NCI-H460 (cell line): Measurements from ENCODE around the gene GNMT. TPM values are rescaled to one million over a fixed set of nuclear protein-coding genes. Genes with fewer than 3 reads are reported as not detected.
"Not testable (repeated sequence)": the region's sequence is repeated elsewhere in the genome, so short reads cannot be mapped to it uniquely, and the experiment has no call there.

Source experiments
- DNase-seq: peaks from one replicate; pipeline ENCODE4 v3.0.0-alpha.2; 2016; ENCODE audit warnings: low read depth; ENCODE audit errors: extremely low read depth
- total RNA-seq: library from RNA; depleted of rRNA; stranded (reverse); fragments of >200 nt; shearing (Covaris generic); gene quantifications from 2 replicates; pipeline ENCODE4 v1.2.3, GENCODE V29; 2014

Gene GNMT
- total RNA-seq, 1 experiment from 2014 or later = not detected

GRCh38 chr6:42940493-42941045 is 20.0 kb upstream of the GNMT start:
- no peak for DNase-seq

- not testable (repeated sequence) for DNase-seq
Measured at GRCh38 chr6:42941356-42941755, 19.2 kb upstream of the GNMT start.

GRCh38 chr6:42942444-42942843 is 18.1 kb upstream of the GNMT start:
- no peak for DNase-seq

GRCh38 chr6:42947950-42948349 is 12.6 kb upstream of the GNMT start:
- DNase-seq = no peak

- DNase-seq = no peak
Measured at GRCh38 chr6:42952389-42952788, 8.2 kb upstream of the GNMT start.

GRCh38 chr6:42954405-42954804 is 6.1 kb upstream of the GNMT start:
- DNase-seq = not testable (repeated sequence)

- no peak for DNase-seq
Measured at GRCh38 chr6:42958125-42958524, 2.4 kb upstream of the GNMT start.

- DNase-seq = no peak
Measured at GRCh38 chr6:42959917-42960242, 674 bp upstream of the GNMT start.

GRCh38 chr6:42961020-42961470 is 491 bp downstream of the GNMT start:
- DNase-seq = no peak

GRCh38 chr6:42962096-42962495 is 1.5 kb downstream of the GNMT start:
- no peak for DNase-seq

GRCh38 chr6:42962502-42963178 is 2.1 kb downstream of the GNMT start:
- DNase-seq = no peak

- DNase-seq = no peak
Measured at GRCh38 chr6:42963179-42963854, 2.8 kb downstream of the GNMT start.

GRCh38 chr6:42963855-42964605 is 3.5 kb downstream of the GNMT start:
- DNase-seq = no peak

GRCh38 chr6:42966571-42966970 is 6.0 kb downstream of the GNMT start:
- no peak for DNase-seq

GRCh38 chr6:42967228-42967627 is 6.7 kb downstream of the GNMT start:
- no peak for DNase-seq

GRCh38 chr6:42968126-42968701 is 7.7 kb downstream of the GNMT start:
- no peak for DNase-seq

- no peak for DNase-seq
Measured at GRCh38 chr6:42968783-42969182, 8.2 kb downstream of the GNMT start.

GRCh38 chr6:42969431-42969830 is 8.9 kb downstream of the GNMT start:
- no peak for DNase-seq

- DNase-seq = no peak
Measured at GRCh38 chr6:42969934-42970333, 9.4 kb downstream of the GNMT start.

GRCh38 chr6:42970871-42971612 is 10.5 kb downstream of the GNMT start:
- no peak for DNase-seq
